Heart left ventricle (tissue), 16 donors: ENCODE measurements around the gene PIH1D2. TPM values are rescaled to one million over a fixed set of nuclear protein-coding genes. Genes with fewer than 3 reads are reported as not detected.
A peak's percentile ranks its signal among the peaks of the same experiment; 100 is the strongest.

Experiments
- ATAC-seq, 4 donors: fragments of 200-7000 bp; cut with Tn5 transposase; one replicate each; pipeline ENCODE4 v1.9.1; 2020 to 2022; ENCODE audit warnings: moderate library complexity in 4 of 4, mild to moderate bottlenecking in 3 of 4, moderate number of reproducible peaks in 1 of 4
- DNase-seq, 5 donors: peaks; one replicate each; pipeline ENCODE4 v3.0.0-alpha.2; 2020
- H3K27ac ChIP-seq, 12 donors: fragments of 200-600 bp; sonication (generic) in 4 of 12; one replicate each; pipeline versions ENCODE4 v1.5.0 to v1.8.0; 2016 to 2022; ENCODE audit warnings: mild to moderate bottlenecking in 2 of 12
- H3K27me3 ChIP-seq, 9 donors: fragments of 200-600 bp; sonication (generic) in 2 of 9; one replicate each; pipeline versions ENCODE4 v1.5.1 to v1.8.0; 2016 to 2022; ENCODE audit warnings: mild to moderate bottlenecking in 3 of 9
- H3K36me3 ChIP-seq, 9 donors: fragments of 200-600 bp; sonication (generic) in 2 of 9; one replicate each; pipeline versions ENCODE4 v1.5.0 to v1.8.0; 2018 to 2022; ENCODE audit warnings: mild to moderate bottlenecking in 2 of 9
- H3K4me1 ChIP-seq, 12 donors: fragments of 200-600 bp; sonication (generic) in 4 of 12; one replicate each; pipeline versions ENCODE4 v1.5.0 to v1.8.0; 2016 to 2022; ENCODE audit warnings: mild to moderate bottlenecking in 3 of 12
- H3K4me3 ChIP-seq, 12 donors: fragments of 200-600 bp; sonication (generic) in 4 of 12; one replicate each; pipeline versions ENCODE4 v1.5.0 to v1.8.0; 2017 to 2022; ENCODE audit warnings: mild to moderate bottlenecking in 9 of 12, moderate library complexity in 4 of 12
- H3K9me3 ChIP-seq, 12 donors: fragments of 200-600 bp; sonication (generic) in 4 of 12; one replicate each; pipeline versions ENCODE4 v1.5.0 to v1.8.0; 2016 to 2022; ENCODE audit warnings: mild to moderate bottlenecking in 1 of 12
- POLR2A ChIP-seq, 2 donors: fragments of 450-650 bp; IDR thresholded peaks; one replicate each; pipeline ENCODE4 v1.6.1; 2017; ENCODE audit warnings: antibody characterized with exemption in 2 of 2, mild to moderate bottlenecking in 2 of 2, moderate library complexity in 2 of 2
- WGBS, 4 donors: extraction: QIAGEN DNeasy Blood & Tissue Kit in 2 of 4; methylation state at CpG; one replicate each; pipeline versions ENCODE4 v1.1.5 to v1.1.7; 2013 to 2018; 5-methylcytosine and 5-hydroxymethylcytosine counted together
- intact Hi-C, 10 donors: fragments of 100-400 bp; cut with DNase I; formaldehyde crosslinking; loops; one replicate each; pipeline versions ENCODE4 v1.11.1 to v1.14.2; 2022
- polyA plus RNA-seq, 2 donors: library from polyadenylated mRNA; stranded (reverse); fragments of 200-250 nt; gene quantifications; one replicate each; pipeline ENCODE4 v1.2.3, GENCODE V29; 2013
- total RNA-seq, 9 donors: library from RNA; depleted of rRNA in 2 of 9; stranded (reverse); fragments of >200 nt in 2 of 9; fragmentation: NEBNext Ultra II Directional in 3 of 9; extraction: Animal tissue kit (Norgen Biotek cat#: 25700) in 3 of 9; gene quantifications; one replicate each; pipeline versions ENCODE4 v1.1.0 to v1.2.4, GENCODE V29; 2016 to 2023
- TF ChIP-seq, protein P1 (sequence below), 12 donors: fragments of 200-600 bp; sonication (generic) in 4 of 12; IDR thresholded peaks; one replicate each; pipeline versions ENCODE4 v1.5.0 to v1.8.0; 2018 to 2022; ENCODE audit warnings: antibody characterized with exemption in 12 of 12, mild to moderate bottlenecking in 5 of 12
- donor health status: ischemic (EF 13 %, LVEDD 7.1; RV severe dilation, severe dysfunction).
- donor health status: healthy with polysubstance abuse.
- donor health status: DM: no; HTN: yes; CAD: no.
- donor health status: DM: no; HTN: no; CAD: no.
- donor health status: ischemic (EF 25% LVEDD 6.9; RV normal size, moderate dysfunction).
- donor health status: ischemic (EF 25% LVEDD 5.7; RV mildly dilated, moderate dysfunction).
- donor health status: healthy.
- donor health status: DM: yes; HTN: yes; CAD: no.
- donor health status: ischemic (EF 35%, LVEDD 5.7; RV mildly dilated, moderate dysfunction).
- donor health status: nonischemic (EF 11% LVEDD 7.7; RV severe dilation, severe dysfunction).
- donor health status: DM: yes; HTN: yes; CAD: no.
- donor health status: PGD.
- donor health status: ischemic (EF 29% LVEDD 5.4; RV normal size, mild dysfunction).
- donor health status: nonischemic (EF 23%, LVEDD 6.1; RV moderate dilation, normal function).

PIH1D2 gene
- total and polyA plus RNA-seq, 11 donors = 1.4 to 6.9 (median 2.1) TPM

DNA sequence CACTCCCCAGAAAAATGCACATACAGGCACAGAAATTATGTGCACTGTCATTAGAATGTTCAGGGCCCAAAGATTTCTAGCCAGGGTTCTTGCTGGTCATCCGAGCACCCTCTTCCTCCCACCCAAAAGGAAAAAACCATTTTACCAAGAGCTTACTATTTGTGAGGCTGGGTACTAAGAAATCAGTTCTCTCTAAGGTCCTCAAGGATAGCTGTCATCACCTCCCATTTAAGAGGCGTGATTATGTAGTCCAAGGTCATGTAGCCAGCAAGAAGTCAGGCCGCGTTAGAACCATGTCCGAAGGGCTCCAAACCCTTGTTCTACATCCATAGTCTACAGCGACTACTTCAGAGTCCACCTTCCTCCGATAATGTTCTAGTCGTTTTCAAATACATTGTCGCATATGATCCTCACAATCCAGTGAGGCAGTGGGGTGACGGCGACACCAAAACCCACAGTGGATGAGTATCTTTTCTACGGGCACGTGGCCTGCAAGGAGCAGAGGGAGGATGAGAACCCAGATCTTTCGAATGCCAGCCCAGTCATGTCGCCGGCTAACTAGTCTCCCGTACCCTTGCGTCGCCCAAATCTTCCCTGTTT, 12.1 kb upstream of the PIH1D2 start:
- Histone ChIP-seq H3K9me3 (no peaks in the 10 kb centered on the region), H3K27ac (peak overlapping the region; percentile 19 to 95 (median 88)), H3K4me3 (peak overlapping the region; percentile 74 to 96 (median 90)), H3K27me3 (no peaks in the 10 kb centered on the region), H3K4me1 (peaks cover 3 to 50% (median 38%) of the 10 kb centered on the region in 12 donors), H3K36me3 (peaks cover 0 to 77% (median 76%) of the 10 kb centered on the region in 9 donors)
- ATAC-seq (peak in 3 of 4 donors; percentile 22 to 36 (median 30)), DNase-seq (peak in 1 of 5 donors; percentile 8)
- intact Hi-C loops = loop anchor here in 7 of 10 donors (1.0 to 10.0 kb wide), 7 partner anchors 12 to 211 kb away; partner anchors contain the start of genes CFAP68 (in 6 of the 7), FDXACB1 (in 6 of the 7), ALG9 (in 5 of the 7) and DLAT (in 2 of the 7)
- WGBS, 4 donors = 1 to 3% (median 3%) methylated on average over 19 of the region's 19 CpGs
- TF ChIP-seq, protein P1, sequence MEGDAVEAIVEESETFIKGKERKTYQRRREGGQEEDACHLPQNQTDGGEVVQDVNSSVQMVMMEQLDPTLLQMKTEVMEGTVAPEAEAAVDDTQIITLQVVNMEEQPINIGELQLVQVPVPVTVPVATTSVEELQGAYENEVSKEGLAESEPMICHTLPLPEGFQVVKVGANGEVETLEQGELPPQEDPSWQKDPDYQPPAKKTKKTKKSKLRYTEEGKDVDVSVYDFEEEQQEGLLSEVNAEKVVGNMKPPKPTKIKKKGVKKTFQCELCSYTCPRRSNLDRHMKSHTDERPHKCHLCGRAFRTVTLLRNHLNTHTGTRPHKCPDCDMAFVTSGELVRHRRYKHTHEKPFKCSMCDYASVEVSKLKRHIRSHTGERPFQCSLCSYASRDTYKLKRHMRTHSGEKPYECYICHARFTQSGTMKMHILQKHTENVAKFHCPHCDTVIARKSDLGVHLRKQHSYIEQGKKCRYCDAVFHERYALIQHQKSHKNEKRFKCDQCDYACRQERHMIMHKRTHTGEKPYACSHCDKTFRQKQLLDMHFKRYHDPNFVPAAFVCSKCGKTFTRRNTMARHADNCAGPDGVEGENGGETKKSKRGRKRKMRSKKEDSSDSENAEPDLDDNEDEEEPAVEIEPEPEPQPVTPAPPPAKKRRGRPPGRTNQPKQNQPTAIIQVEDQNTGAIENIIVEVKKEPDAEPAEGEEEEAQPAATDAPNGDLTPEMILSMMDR (IDR thresholded peaks at IDR 0.05) = no peak
- TF ChIP-seq POLR2A (IDR thresholded peaks at IDR 0.05) = no peak

DNA sequence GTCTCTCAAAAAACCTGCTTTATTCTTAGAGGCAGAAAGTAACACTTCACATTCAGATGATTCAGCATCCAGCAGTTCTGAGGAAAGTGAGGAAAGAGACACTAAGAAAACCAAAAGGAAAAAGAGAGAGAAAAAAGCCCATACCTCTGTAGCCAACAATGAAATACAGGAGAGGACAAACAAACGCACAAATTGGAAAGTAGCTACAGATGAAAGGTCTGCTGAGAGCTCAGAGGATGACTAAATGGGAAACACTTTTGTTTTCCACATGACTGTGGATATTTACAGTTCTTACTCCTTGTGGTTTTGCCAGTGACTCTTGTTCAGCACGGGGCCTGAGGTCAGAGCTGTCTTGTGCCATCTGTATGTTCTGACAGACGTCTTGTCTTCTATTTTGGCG, 8.9 kb upstream of the PIH1D2 start:
- DNase-seq (peak in 2 of 5 donors; percentile 11 to 44), ATAC-seq (peak in 3 of 4 donors; percentile 29 to 60 (median 45))
- H3K9me3 ChIP-seq = no peaks in the 10 kb centered on the region
- intact Hi-C loops = loop anchor here in 6 of 10 donors (5.0 to 10.0 kb wide), 5 partner anchors 58 to 208 kb away; partner anchors contain the start of genes ALG9 (in 5 of the 6), CFAP68 (in 5 of the 6), FDXACB1 (in 5 of the 6) and DIXDC1 (in 1 of the 6)
- no peak overlapping the region for H3K4me3 ChIP-seq
- H3K4me1 ChIP-seq = peaks cover 0 to 24% (median 16%) of the 10 kb centered on the region in 12 donors
- peak overlapping the region in 10 of 12 donors; percentile 26 to 76 (median 63) for H3K27ac ChIP-seq
- 47 to 54% (median 51%) methylated on average over 4 of the region's 4 CpGs for WGBS, 4 donors
- no peaks in the 10 kb centered on the region for H3K27me3 ChIP-seq
- peak in 1 of 2 donors; percentile 39 for TF ChIP-seq POLR2A (IDR thresholded peaks at IDR 0.05)
- TF ChIP-seq, protein P1 (IDR thresholded peaks at IDR 0.05) = no peak
- H3K36me3 ChIP-seq = peaks cover 2 to 78% (median 76%) of the 10 kb centered on the region in 9 donors

DNA sequence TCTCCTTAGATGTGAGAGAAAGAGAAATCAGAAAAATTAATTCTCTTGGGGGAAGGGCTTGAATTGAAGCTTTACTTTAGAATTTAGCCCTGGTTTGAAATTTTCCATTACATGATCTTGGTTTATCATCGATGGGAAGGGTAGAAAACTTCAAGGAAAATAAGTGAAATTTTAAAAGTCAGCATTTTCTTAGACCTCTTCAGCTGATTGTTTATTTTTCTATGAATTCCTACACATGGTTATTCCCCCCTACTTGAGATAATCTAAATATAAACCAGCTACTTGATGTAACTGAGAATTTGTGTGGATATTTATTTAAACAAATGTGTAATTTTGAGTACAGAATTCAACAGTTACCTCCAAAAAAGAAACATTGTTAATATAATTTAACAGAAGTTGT, 10.9 kb downstream of the PIH1D2 start:
- Histone ChIP-seq H3K4me3 (no peak overlapping the region), H3K27ac (no peak overlapping the region), H3K27me3 (no peaks in the 10 kb centered on the region), H3K9me3 (no peaks in the 10 kb centered on the region), H3K4me1 (peaks cover 0 to 3% (median 0%) of the 10 kb centered on the region in 12 donors), H3K36me3 (peaks cover 0 to 72% (median 60%) of the 10 kb centered on the region in 9 donors)
- intact Hi-C loops = no loop called here
- 71 to 79% (median 74%) methylated on average over 1 of the region's 1 CpG for WGBS, 4 donors
- TF ChIP-seq, protein P1 (IDR thresholded peaks at IDR 0.05) = no peak
- TF ChIP-seq POLR2A (IDR thresholded peaks at IDR 0.05) = no peak
- DNase-seq (no peak), ATAC-seq (no peak)

DNA sequence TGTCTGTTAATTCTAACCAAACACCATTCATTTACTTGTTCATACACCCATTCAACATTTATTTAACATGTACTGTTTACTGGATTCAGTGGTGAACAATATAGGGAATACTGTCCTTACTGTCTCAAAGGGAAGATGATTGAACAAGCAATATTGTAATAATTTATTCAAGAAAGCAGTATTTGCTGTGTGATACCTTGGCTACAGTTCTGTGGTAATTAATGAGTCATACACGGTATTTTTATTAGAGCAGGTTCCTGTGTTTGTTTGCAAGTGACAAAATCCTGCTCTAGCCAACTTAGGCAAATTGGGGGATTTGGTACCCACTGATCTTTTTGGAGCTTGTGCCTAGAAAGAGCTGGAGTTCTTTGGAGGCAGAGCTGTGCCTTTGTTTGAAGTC, 15.7 kb downstream of the PIH1D2 start:
- H3K27ac ChIP-seq = no peak overlapping the region
- H3K4me1 ChIP-seq = peaks cover 0 to 3% (median 0%) of the 10 kb centered on the region in 12 donors
- no peak overlapping the region for H3K4me3 ChIP-seq
- H3K27me3 ChIP-seq = no peaks in the 10 kb centered on the region
- no peaks in the 10 kb centered on the region for H3K9me3 ChIP-seq
- WGBS, 4 donors = 47 to 56% (median 53%) methylated on average over 1 of the region's 1 CpG
- intact Hi-C loops = no loop called here
- ATAC-seq = no peak
- TF ChIP-seq POLR2A (IDR thresholded peaks at IDR 0.05) = no peak
- TF ChIP-seq, protein P1 (IDR thresholded peaks at IDR 0.05) = no peak
- H3K36me3 ChIP-seq = peaks cover 0 to 98% (median 90%) of the 10 kb centered on the region in 9 donors
- DNase-seq = no peak
